ENCODE results near the gene TRERF1. TPM values are rescaled to one million over a fixed set of nuclear protein-coding genes. Genes with fewer than 3 reads are reported as not detected.

TRERF1 gene
- total RNA-seq, 1 experiment from 2014 or later, result 14.5 TPM

- H3K9me3 ChIP-seq (ENCODE audit: insufficient read depth, low read depth), result no peaks in the 10 kb centered on the region
- intact Hi-C loops (cut with micrococcal nuclease; ENCODE audit: unreplicated experiment), result no loop called here
- POLR2A ChIA-PET (ENCODE audit: unreplicated experiment), result no interaction called here
- H3K4me1 ChIP-seq (replicated peaks; ENCODE audit: insufficient read depth), result peaks cover 13% of the 10 kb centered on the region
- H3K27me3 ChIP-seq (ENCODE audit: insufficient read depth, low read depth), result no peaks in the 10 kb centered on the region
- BruUV-seq (replicated peaks), result no TSS peak
- H2AFZ ChIP-seq, result no peak overlapping the region
- H3F3A ChIP-seq (ENCODE audit: insufficient read depth, low read depth), result no peaks in the 10 kb centered on the region
- no peak for DNase-seq
- no peaks in the 10 kb centered on the region for H3K79me2 ChIP-seq (ENCODE audit: low read depth)
- H3K4me3 ChIP-seq, result no peak overlapping the region
- CTCF ChIA-PET, result no interaction called here
- no peaks in the 10 kb centered on the region for H3K36me3 ChIP-seq (ENCODE audit: low read depth)
- no peak for TF ChIP-seq EZH2 (IDR thresholded peaks at IDR 0.05; ENCODE audit: low read depth)
- TF ChIP-seq CTCF (conservative IDR thresholded peaks at IDR 0.05), result no peak
- H3K4me2 ChIP-seq, result no peak overlapping the region
- H3K9me2 ChIP-seq (ENCODE audit: insufficient read depth), result no peaks in the 10 kb centered on the region
- no peak overlapping the region for H3K27ac ChIP-seq
- H4K20me1 ChIP-seq (ENCODE audit: insufficient read depth), result no peaks in the 10 kb centered on the region
Measured at GRCh38 chr6:42275376-42276033, 176.2 kb downstream of the TRERF1 start.

DNA sequence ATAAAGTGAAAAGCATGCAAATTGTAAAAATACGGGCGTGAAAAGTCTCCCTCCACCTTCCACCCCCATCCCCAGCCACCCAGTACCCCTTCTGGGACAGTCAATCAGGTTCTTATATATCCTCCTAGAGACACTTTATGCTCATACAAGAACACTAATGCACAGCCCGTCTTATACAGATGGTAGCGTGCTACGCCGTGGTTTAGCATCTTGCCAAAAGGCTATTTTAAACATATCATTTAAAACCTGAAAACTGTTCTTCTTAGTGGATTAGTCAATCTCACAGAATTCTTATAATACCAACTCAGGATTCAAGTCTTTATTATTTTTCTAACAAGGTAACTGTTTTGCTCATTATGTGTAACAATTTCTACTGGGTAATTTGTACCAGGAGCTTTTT is 176.8 kb downstream of the TRERF1 start:
- H3K4me3 ChIP-seq, result no peak overlapping the region
- no peaks in the 10 kb centered on the region for H3K9me3 ChIP-seq (ENCODE audit: insufficient read depth, low read depth)
- POLR2A ChIA-PET (ENCODE audit: unreplicated experiment), result no interaction called here
- H2AFZ ChIP-seq, result no peak overlapping the region
- TF ChIP-seq CTCF (conservative IDR thresholded peaks at IDR 0.05) (no peak), EZH2 (IDR thresholded peaks at IDR 0.05; ENCODE audit: low read depth) (no peak)
- H3K4me2 ChIP-seq, result no peak overlapping the region
- CTCF ChIA-PET, result no interaction called here
- BruUV-seq (replicated peaks), result no TSS peak
- H3F3A ChIP-seq (ENCODE audit: insufficient read depth, low read depth), result no peaks in the 10 kb centered on the region
- no peaks in the 10 kb centered on the region for H3K79me2 ChIP-seq (ENCODE audit: low read depth)
- H3K4me1 ChIP-seq (replicated peaks; ENCODE audit: insufficient read depth), result peaks cover 11% of the 10 kb centered on the region
- no peaks in the 10 kb centered on the region for H3K36me3 ChIP-seq (ENCODE audit: low read depth)
- no peaks in the 10 kb centered on the region for H4K20me1 ChIP-seq (ENCODE audit: insufficient read depth)
- no peak for DNase-seq
- intact Hi-C loops (cut with micrococcal nuclease; ENCODE audit: unreplicated experiment), result no loop called here
- no peak overlapping the region for H3K27ac ChIP-seq
- H3K27me3 ChIP-seq (ENCODE audit: insufficient read depth, low read depth), result no peaks in the 10 kb centered on the region
- no peaks in the 10 kb centered on the region for H3K9me2 ChIP-seq (ENCODE audit: insufficient read depth)

DNA sequence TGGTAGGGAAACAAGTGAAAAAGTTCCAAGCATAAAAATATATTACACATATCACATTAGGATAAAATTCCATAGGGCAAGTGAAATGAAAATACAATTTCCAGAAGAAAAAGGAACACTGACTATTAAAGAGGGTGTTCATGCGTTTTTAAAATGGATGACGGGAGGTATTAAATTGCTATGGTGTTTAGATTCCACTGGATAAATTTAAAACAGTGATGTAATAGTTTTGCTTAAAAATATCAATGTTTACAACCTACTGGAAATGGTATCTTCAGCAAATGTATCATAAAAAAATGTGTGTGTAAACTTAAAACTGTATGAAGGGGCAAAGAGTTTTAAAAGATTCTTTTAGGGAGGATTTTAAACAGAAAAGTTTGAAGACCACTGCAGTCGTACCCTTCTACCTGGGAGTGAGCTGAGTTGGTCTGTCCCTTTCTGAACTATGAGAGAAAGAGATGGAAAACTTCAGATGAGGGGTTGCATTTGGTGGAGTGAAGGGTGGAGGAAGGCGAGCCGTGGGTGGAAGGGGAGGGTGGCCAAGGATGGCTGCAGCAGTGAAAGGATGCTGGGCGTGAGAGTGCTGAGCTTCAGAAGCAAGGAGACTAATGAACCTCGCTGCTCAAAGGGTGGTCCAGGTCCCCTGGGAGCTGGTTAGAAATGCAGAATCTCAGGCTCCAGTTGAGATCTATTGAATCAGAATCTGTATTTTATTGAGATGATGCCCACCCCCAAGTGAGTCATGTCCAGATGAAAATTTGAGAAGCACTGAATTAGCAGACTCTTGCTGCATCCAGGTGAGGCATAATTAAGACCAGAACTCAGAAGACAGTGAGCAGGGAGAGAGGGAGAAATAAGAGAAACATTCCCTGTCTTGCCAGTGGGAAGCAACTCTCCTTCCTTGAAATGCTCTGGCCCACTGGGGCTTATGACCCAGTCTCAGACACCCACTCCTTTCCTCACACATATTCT is 179.6 kb downstream of the TRERF1 start:
- Histone ChIP-seq H3K79me2 (ENCODE audit: low read depth) (no peaks in the 10 kb centered on the region), H3K27me3 (ENCODE audit: insufficient read depth, low read depth) (no peaks in the 10 kb centered on the region), H2AFZ (no peak overlapping the region), H3K4me3 (no peak overlapping the region), H3F3A (ENCODE audit: insufficient read depth, low read depth) (no peaks in the 10 kb centered on the region), H3K36me3 (ENCODE audit: low read depth) (no peaks in the 10 kb centered on the region), H3K4me2 (no peak overlapping the region), H3K27ac (no peak overlapping the region), H3K4me1 (replicated peaks; ENCODE audit: insufficient read depth) (no peaks in the 10 kb centered on the region), H3K9me2 (ENCODE audit: insufficient read depth) (no peaks in the 10 kb centered on the region), H4K20me1 (ENCODE audit: insufficient read depth) (no peaks in the 10 kb centered on the region), H3K9me3 (ENCODE audit: insufficient read depth, low read depth) (no peaks in the 10 kb centered on the region)
- ChIA-PET POLR2A (ENCODE audit: unreplicated experiment) (no interaction called here), CTCF (no interaction called here)
- TF ChIP-seq EZH2 (IDR thresholded peaks at IDR 0.05; ENCODE audit: low read depth) (no peak), CTCF (conservative IDR thresholded peaks at IDR 0.05) (no peak)
- intact Hi-C loops (cut with micrococcal nuclease; ENCODE audit: unreplicated experiment), result no loop called here
- no TSS peak for BruUV-seq (replicated peaks)
- no peak for DNase-seq
